HepG2 (cell line): ENCODE results near the gene COG4.

Experiments
- ARNTL ChIP-seq: sonication (generic); formaldehyde crosslinking; IDR thresholded peaks from 2 replicates; pipeline ENCODE4 v1.4.0; 2020; ENCODE audit warnings: mild to moderate bottlenecking, missing genetic modification reagents
- EZH2 ChIP-seq: conservative IDR thresholded peaks from 2 replicates; pipeline ENCODE4 v1.6.1; 2012; ENCODE audit warnings: mild to moderate bottlenecking, low read depth, low read length, moderate library complexity
- GPN1 ChIP-seq: sonication (generic); formaldehyde crosslinking; IDR thresholded peaks from 2 replicates; pipeline ENCODE4 v1.5.1; 2020; ENCODE audit warnings: missing genetic modification reagents, borderline replicate concordance
- ISX ChIP-seq: sonication (generic); formaldehyde crosslinking; conservative IDR thresholded peaks from 2 replicates; pipeline ENCODE4 v1.5.0; 2020; ENCODE audit warnings: missing genetic modification reagents
- KLF15 ChIP-seq: sonication (generic); formaldehyde crosslinking; IDR thresholded peaks from 2 replicates; pipeline ENCODE4 v1.8.1; 2023; ENCODE audit warnings: borderline replicate concordance, mild to moderate bottlenecking, inconsistent platforms, missing genetic modification reagents, mixed read lengths
- MATR3 ChIP-seq: sonication (generic); formaldehyde crosslinking; IDR thresholded peaks from 2 replicates; pipeline ENCODE4 v1.4.0; 2020; ENCODE audit warnings: missing genetic modification reagents
- MXI1 ChIP-seq: IDR thresholded peaks from 3 replicates; pipeline ENCODE4 v1.6.1; 2012; ENCODE audit warnings: low read depth, low read length, inconsistent platforms, borderline replicate concordance
- PHF8 ChIP-seq: sonication (generic); formaldehyde crosslinking; IDR thresholded peaks from 2 replicates; pipeline ENCODE4 v1.5.0; 2020; ENCODE audit warnings: missing genetic modification reagents
- ZNF274 ChIP-seq: sonication (generic); formaldehyde crosslinking; IDR thresholded peaks from 2 replicates; pipeline ENCODE4 v1.5.1; 2020; ENCODE audit warnings: mild to moderate bottlenecking, missing genetic modification reagents
- ZNF292 ChIP-seq: sonication (generic); formaldehyde crosslinking; IDR thresholded peaks from 2 replicates; pipeline ENCODE4 v1.8.1; 2022; ENCODE audit warnings: mild to moderate bottlenecking, low read depth, missing genetic modification reagents, borderline replicate concordance
- TF ChIP-seq, protein P1 (sequence below): sonication (generic); formaldehyde crosslinking; IDR thresholded peaks from 2 replicates; pipeline ENCODE4 v1.5.0; 2020; ENCODE audit warnings: mild to moderate bottlenecking, missing genetic modification reagents, moderate library complexity
- TF ChIP-seq, protein P2 (sequence below): sonication (generic); formaldehyde crosslinking; IDR thresholded peaks from 2 replicates; pipeline ENCODE4 v1.4.0; 2020; ENCODE audit warnings: mild to moderate bottlenecking, missing genetic modification reagents

DNA sequence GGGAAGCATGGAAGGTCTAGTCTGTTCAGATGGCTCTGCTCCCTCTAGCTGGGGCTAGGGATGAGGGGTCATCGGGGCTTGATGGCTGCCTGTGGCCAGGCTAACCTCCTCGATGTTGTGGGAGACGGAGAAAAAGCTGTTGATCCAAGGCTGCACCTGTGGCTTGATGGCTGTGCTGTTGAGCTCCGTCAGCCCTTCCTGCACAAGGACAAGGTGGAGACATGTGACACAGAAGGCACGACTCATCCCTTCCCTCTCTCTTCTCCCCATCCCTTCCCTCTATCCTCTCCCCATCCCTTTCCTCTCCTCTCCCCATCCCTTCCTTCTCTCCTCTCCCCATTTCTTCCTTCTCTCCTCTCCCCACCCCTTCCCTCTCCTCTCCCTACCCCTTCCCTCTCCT lies 40.7 kb downstream of the COG4 start:
- TF ChIP-seq, protein P1, sequence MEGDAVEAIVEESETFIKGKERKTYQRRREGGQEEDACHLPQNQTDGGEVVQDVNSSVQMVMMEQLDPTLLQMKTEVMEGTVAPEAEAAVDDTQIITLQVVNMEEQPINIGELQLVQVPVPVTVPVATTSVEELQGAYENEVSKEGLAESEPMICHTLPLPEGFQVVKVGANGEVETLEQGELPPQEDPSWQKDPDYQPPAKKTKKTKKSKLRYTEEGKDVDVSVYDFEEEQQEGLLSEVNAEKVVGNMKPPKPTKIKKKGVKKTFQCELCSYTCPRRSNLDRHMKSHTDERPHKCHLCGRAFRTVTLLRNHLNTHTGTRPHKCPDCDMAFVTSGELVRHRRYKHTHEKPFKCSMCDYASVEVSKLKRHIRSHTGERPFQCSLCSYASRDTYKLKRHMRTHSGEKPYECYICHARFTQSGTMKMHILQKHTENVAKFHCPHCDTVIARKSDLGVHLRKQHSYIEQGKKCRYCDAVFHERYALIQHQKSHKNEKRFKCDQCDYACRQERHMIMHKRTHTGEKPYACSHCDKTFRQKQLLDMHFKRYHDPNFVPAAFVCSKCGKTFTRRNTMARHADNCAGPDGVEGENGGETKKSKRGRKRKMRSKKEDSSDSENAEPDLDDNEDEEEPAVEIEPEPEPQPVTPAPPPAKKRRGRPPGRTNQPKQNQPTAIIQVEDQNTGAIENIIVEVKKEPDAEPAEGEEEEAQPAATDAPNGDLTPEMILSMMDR (CRISPR knock-in tag), result no peak
- no peak for TF ChIP-seq ZNF292 (CRISPR knock-in tag)
- no peak for TF ChIP-seq KLF15 (CRISPR knock-in tag)
- TF ChIP-seq EZH2, result no peak
- no peak for TF ChIP-seq ISX (CRISPR knock-in tag)
- TF ChIP-seq PHF8, result no peak
- TF ChIP-seq ZNF274, result no peak
- TF ChIP-seq MXI1, result no peak
- TF ChIP-seq, protein P2, sequence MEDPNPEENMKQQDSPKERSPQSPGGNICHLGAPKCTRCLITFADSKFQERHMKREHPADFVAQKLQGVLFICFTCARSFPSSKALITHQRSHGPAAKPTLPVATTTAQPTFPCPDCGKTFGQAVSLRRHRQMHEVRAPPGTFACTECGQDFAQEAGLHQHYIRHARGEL (CRISPR knock-in tag), result no peak
- no peak for TF ChIP-seq GPN1 (CRISPR knock-in tag)
- TF ChIP-seq ARNTL (CRISPR knock-in tag), result no peak
- no peak for TF ChIP-seq MATR3 (CRISPR knock-in tag)
